Measurements from ENCODE around the gene SCAP.
"Not testable (repeated sequence)": the region's sequence is repeated elsewhere in the genome, so short reads cannot be mapped to it uniquely, and the experiment has no call there.

SCAP gene

DNA sequence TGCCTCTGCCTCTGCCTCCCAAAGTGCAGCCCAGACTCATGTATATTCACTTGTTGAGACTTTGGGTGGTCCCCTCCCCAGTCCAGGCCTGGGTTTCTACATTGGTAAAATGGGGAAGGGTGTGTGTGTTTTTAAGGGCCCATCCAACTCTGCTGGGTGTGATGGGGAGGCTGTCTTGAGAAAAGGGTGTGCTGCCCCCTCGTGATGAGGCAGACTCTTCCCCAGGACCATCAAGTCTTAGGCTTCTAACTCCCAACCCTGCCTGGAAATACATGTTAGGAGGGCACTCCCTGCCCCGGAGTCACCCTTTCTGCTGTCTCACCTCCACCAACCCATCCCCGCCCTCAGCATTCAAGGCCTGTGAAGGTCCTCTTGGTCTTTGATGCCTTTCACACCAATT, 99.3 kb downstream of the SCAP start:
- Histone ChIP-seq H4K20me1 (ENCODE audit: low read depth, low read length) (no peaks in the 10 kb centered on the region), H2AFZ (ENCODE audit: low read depth, low read length, severe bottlenecking) (no peak overlapping the region), H3K36me3 (ENCODE audit: low read length) (no peaks in the 10 kb centered on the region), H3K79me2 (ENCODE audit: insufficient read depth, low read length) (peaks cover 6% of the 10 kb centered on the region), H3K4me2 (ENCODE audit: low read depth, low read length, poor library complexity, severe bottlenecking) (no peak overlapping the region), H3K27me3 (ENCODE audit: low read length) (no peaks in the 10 kb centered on the region), H3K4me3 (ENCODE audit: insufficient read depth, low read length, poor library complexity, severe bottlenecking) (no peak overlapping the region), H3F3A (ENCODE audit: insufficient read depth) (no peaks in the 10 kb centered on the region), H3K9ac (ENCODE audit: low read length) (no peak overlapping the region), H3K9me2 (replicated peaks; ENCODE audit: insufficient read depth, low read length) (no peaks in the 10 kb centered on the region), H3K9me3 (ENCODE audit: insufficient read depth, low read length) (no peaks in the 10 kb centered on the region), H3K27ac (ENCODE audit: low read depth, low read length) (no peak overlapping the region)
- TF ChIP-seq, protein P1, sequence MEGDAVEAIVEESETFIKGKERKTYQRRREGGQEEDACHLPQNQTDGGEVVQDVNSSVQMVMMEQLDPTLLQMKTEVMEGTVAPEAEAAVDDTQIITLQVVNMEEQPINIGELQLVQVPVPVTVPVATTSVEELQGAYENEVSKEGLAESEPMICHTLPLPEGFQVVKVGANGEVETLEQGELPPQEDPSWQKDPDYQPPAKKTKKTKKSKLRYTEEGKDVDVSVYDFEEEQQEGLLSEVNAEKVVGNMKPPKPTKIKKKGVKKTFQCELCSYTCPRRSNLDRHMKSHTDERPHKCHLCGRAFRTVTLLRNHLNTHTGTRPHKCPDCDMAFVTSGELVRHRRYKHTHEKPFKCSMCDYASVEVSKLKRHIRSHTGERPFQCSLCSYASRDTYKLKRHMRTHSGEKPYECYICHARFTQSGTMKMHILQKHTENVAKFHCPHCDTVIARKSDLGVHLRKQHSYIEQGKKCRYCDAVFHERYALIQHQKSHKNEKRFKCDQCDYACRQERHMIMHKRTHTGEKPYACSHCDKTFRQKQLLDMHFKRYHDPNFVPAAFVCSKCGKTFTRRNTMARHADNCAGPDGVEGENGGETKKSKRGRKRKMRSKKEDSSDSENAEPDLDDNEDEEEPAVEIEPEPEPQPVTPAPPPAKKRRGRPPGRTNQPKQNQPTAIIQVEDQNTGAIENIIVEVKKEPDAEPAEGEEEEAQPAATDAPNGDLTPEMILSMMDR (IDR thresholded peaks at IDR 0.05; ENCODE audit: insufficient read depth, low read length, poor library complexity, severe bottlenecking) = no peak
- TF ChIP-seq EZH2phosphoT487 (conservative IDR thresholded peaks at IDR 0.05; ENCODE audit: low read length) = no peak

DNA sequence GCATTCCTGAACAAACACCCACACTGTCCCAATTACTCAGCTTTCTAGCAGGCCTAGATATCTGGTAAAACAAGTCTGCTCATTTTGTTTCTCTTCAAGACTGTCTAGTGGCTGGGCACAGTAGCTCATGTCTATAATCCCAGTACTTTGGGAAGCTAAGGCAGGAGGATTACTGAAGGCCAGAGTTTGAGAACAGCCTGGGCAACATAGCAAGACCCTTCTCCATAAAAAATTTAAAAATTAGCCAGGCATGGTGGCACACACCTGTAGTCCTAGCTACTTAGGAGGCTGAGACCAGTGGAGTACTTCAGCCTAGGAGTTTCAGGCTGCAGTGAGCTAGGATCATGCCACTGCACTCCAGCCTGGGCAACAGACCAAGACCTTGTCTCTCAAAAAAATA, 101.2 kb downstream of the SCAP start:
- H3K9ac ChIP-seq (ENCODE audit: low read length) = no peak overlapping the region
- no peak overlapping the region for H2AFZ ChIP-seq (ENCODE audit: low read depth, low read length, severe bottlenecking)
- H3K9me2 ChIP-seq (replicated peaks; ENCODE audit: insufficient read depth, low read length) = no peaks in the 10 kb centered on the region
- H3K4me2 ChIP-seq (ENCODE audit: low read depth, low read length, poor library complexity, severe bottlenecking) = no peak overlapping the region
- H3F3A ChIP-seq (ENCODE audit: insufficient read depth) = no peaks in the 10 kb centered on the region
- H3K36me3 ChIP-seq (ENCODE audit: low read length) = no peaks in the 10 kb centered on the region
- H3K27ac ChIP-seq (ENCODE audit: low read depth, low read length) = no peak overlapping the region
- H4K20me1 ChIP-seq (ENCODE audit: low read depth, low read length) = no peaks in the 10 kb centered on the region
- H3K79me2 ChIP-seq (ENCODE audit: insufficient read depth, low read length) = no peaks in the 10 kb centered on the region; the same call in 1 of the 2 replicates
- H3K4me3 ChIP-seq (ENCODE audit: insufficient read depth, low read length, poor library complexity, severe bottlenecking) = no peak overlapping the region
- H3K27me3 ChIP-seq (ENCODE audit: low read length) = no peaks in the 10 kb centered on the region
- H3K9me3 ChIP-seq (ENCODE audit: insufficient read depth, low read length) = no peaks in the 10 kb centered on the region
- TF ChIP-seq, protein P1 (IDR thresholded peaks at IDR 0.05; ENCODE audit: insufficient read depth, low read length, poor library complexity, severe bottlenecking) = no peak
- TF ChIP-seq EZH2phosphoT487 (conservative IDR thresholded peaks at IDR 0.05; ENCODE audit: low read length) = no peak

DNA sequence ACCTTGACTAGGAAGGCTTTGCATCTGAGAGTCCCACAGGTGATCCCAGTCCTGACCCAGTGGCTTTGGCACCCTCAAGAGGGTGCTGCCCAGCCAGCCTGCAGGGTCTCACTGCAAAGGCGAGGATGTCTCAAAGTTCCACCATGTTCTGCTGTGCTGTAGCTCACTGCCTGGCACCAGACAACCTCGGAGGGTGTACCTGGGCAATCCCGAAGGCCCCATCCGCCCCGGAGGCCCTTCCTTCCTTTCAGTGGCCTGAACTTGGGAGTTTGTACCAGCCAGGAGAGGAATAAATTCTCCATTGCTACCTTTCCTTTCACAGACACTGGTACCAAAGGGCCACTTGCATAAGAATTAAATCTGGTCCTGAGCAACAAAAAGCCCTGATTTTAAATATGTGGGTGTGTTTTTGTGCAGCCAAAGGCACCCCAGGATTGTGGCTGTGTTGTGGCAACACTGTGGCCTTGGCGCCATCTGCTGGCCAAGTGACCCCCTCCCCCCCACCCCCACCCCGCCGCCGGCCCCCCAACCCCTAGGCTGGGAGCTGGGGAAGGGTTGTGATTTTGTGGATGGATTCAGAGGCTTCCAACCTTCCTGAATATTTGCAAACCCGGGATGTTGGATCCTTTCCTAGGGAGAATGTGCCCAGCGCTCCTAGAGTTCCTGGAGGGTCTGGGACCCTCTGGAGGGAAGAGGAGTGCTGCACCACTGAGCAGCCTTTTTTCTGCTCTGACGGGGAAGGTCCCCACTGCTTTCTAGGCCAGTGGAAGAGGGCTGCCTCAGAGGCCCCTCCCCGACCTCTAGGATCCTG, 104.6 kb downstream of the SCAP start:
- H3K4me2 ChIP-seq (ENCODE audit: low read depth, low read length, poor library complexity, severe bottlenecking) = no peak overlapping the region
- H3K4me3 ChIP-seq (ENCODE audit: insufficient read depth, low read length, poor library complexity, severe bottlenecking) = no peak overlapping the region
- no peaks in the 10 kb centered on the region for H3K9me3 ChIP-seq (ENCODE audit: insufficient read depth, low read length)
- TF ChIP-seq, protein P1 (IDR thresholded peaks at IDR 0.05; ENCODE audit: insufficient read depth, low read length, poor library complexity, severe bottlenecking) = no peak
- TF ChIP-seq EZH2phosphoT487 (conservative IDR thresholded peaks at IDR 0.05; ENCODE audit: low read length) = no peak
- no peaks in the 10 kb centered on the region for H3K79me2 ChIP-seq (ENCODE audit: insufficient read depth, low read length)
- H2AFZ ChIP-seq (ENCODE audit: low read depth, low read length, severe bottlenecking) = no peak overlapping the region
- no peak overlapping the region for H3K9ac ChIP-seq (ENCODE audit: low read length)
- no peak overlapping the region for H3K27ac ChIP-seq (ENCODE audit: low read depth, low read length)
- no peaks in the 10 kb centered on the region for H3K36me3 ChIP-seq (ENCODE audit: low read length)
- H4K20me1 ChIP-seq (ENCODE audit: low read depth, low read length) = no peaks in the 10 kb centered on the region
- H3F3A ChIP-seq (ENCODE audit: insufficient read depth) = no peaks in the 10 kb centered on the region
- no peaks in the 10 kb centered on the region for H3K9me2 ChIP-seq (replicated peaks; ENCODE audit: insufficient read depth, low read length)
- no peaks in the 10 kb centered on the region for H3K27me3 ChIP-seq (ENCODE audit: low read length)

DNA sequence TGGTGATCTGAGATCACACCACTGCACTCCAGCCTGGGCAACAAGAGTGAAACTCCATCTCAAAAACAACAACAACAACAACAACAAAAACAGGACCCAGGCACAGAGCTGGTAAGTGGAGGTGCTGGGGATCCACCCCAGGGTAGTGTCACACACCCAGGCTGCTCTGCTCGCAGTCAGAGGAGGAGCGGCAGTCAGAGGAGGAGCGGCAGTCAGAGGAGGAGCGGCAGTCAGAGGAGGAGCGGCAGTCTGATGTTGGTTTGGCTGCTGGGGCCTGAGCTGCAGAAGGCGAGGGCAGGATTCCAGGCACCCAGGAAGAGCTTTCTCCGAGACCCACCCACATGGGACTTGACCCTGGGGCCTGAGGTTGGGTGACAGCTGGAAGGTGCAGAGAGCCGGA, 105.7 kb downstream of the SCAP start:
- not testable (repeated sequence) for H3K36me3 ChIP-seq (ENCODE audit: low read length); H3K79me2 ChIP-seq (ENCODE audit: insufficient read depth, low read length); H3K4me3 ChIP-seq (ENCODE audit: insufficient read depth, low read length, poor library complexity, severe bottlenecking); H4K20me1 ChIP-seq (ENCODE audit: low read depth, low read length); H3F3A ChIP-seq (ENCODE audit: insufficient read depth); H3K4me2 ChIP-seq (ENCODE audit: low read depth, low read length, poor library complexity, severe bottlenecking); H3K9me2 ChIP-seq (replicated peaks; ENCODE audit: insufficient read depth, low read length); H2AFZ ChIP-seq (ENCODE audit: low read depth, low read length, severe bottlenecking); H3K9me3 ChIP-seq (ENCODE audit: insufficient read depth, low read length); H3K27me3 ChIP-seq (ENCODE audit: low read length); H3K9ac ChIP-seq (ENCODE audit: low read length); H3K27ac ChIP-seq (ENCODE audit: low read depth, low read length)
